ENCODE results near the gene NUDT14.

Gene NUDT14

DNA sequence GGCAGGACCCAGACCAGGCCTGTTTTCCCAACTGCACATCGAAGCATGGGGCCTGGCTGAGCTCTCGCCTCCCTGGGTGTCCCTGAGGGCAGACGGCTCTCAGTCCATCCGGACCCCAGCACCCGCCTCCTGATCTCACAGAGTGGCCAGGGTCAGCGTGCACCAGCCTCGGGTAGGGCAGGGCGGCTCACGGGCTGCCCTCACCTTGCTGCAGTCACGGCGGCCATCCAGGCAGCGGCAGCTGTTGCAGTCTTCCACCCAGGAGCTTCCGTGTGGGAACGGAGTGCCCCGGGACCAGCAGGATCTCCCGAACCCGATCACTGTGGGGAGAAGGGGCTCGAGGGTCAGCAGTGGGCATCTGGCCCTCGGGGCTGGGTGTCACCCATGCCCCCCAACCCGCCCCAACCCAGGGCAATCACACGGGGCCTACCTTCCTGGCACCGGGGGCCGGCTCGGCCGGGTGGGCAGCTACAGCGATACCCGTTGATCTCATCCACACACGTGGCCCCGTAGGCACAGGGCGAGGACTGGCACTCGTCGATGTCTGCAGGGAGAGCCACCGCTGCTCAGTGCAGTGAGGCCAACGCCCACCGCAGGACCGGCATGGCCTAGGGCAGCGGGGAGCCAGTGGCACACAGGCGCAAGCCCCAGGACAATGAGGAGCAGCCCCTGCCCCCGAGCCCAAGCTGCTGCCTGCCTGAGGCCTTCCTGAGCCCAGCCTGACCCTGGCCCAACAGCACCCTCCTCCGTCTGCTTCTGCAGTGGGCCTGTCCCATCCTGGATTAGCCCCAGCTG, 34.7 kb downstream of the NUDT14 start:
- Histone ChIP-seq H3K4me1 (ENCODE audit: control insufficient read depth, insufficient read depth, low read length) (no peaks in the 10 kb centered on the region), H3K27ac (ENCODE audit: extremely low read depth, low read depth, low read length) (no peak overlapping the region), H3K9me3 (ENCODE audit: control insufficient read depth, insufficient read depth, low read depth, low read length) (no peaks in the 10 kb centered on the region), H3K36me3 (ENCODE audit: control insufficient read depth in 2 of 2, insufficient read depth in 1 of 2, low read length in 2 of 2) (peaks cover 0 to 79% of the 10 kb centered on the region in 2 experiments; a peak in 1 of 3 replicates), H3K4me3 (ENCODE audit: low read depth, low read length) (no peak overlapping the region)
- ChIA-PET POLR2A (no interaction called here), CTCF (no interaction called here)
- TF ChIP-seq, protein P1, sequence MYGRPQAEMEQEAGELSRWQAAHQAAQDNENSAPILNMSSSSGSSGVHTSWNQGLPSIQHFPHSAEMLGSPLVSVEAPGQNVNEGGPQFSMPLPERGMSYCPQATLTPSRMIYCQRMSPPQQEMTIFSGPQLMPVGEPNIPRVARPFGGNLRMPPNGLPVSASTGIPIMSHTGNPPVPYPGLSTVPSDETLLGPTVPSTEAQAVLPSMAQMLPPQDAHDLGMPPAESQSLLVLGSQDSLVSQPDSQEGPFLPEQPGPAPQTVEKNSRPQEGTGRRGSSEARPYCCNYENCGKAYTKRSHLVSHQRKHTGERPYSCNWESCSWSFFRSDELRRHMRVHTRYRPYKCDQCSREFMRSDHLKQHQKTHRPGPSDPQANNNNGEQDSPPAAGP (tag by site-specific recombination; IDR thresholded peaks at IDR 0.05), result no peak
- TF ChIP-seq PRDM1 (tag by site-specific recombination; IDR thresholded peaks at IDR 0.05) (no peak), GLIS1 (tag by site-specific recombination; IDR thresholded peaks at IDR 0.05) (peak; percentile 13; the same call in 1 of the 2 replicates), ZNF654 (tag by site-specific recombination; IDR thresholded peaks at IDR 0.05; ENCODE audit: low read depth) (no peak), ZBTB6 (tag by site-specific recombination; IDR thresholded peaks at IDR 0.05) (no peak), ZNF19 (tag by site-specific recombination; IDR thresholded peaks at IDR 0.05; ENCODE audit: low read depth) (no peak), ZNF324 (tag by site-specific recombination; IDR thresholded peaks at IDR 0.05) (no peak), ZNF677 (tag by site-specific recombination; IDR thresholded peaks at IDR 0.05) (no peak), ZNF629 (tag by site-specific recombination; IDR thresholded peaks at IDR 0.05) (no peak), ZNF133 (tag by site-specific recombination; IDR thresholded peaks at IDR 0.05) (no peak), ZNF23 (tag by site-specific recombination; IDR thresholded peaks at IDR 0.05; ENCODE audit: borderline replicate concordance) (no peak), ZBTB8A (tag by site-specific recombination; IDR thresholded peaks at IDR 0.05) (no peak), ZNF350 (tag by site-specific recombination; IDR thresholded peaks at IDR 0.05) (no peak)
- TF ChIP-seq, protein P2, sequence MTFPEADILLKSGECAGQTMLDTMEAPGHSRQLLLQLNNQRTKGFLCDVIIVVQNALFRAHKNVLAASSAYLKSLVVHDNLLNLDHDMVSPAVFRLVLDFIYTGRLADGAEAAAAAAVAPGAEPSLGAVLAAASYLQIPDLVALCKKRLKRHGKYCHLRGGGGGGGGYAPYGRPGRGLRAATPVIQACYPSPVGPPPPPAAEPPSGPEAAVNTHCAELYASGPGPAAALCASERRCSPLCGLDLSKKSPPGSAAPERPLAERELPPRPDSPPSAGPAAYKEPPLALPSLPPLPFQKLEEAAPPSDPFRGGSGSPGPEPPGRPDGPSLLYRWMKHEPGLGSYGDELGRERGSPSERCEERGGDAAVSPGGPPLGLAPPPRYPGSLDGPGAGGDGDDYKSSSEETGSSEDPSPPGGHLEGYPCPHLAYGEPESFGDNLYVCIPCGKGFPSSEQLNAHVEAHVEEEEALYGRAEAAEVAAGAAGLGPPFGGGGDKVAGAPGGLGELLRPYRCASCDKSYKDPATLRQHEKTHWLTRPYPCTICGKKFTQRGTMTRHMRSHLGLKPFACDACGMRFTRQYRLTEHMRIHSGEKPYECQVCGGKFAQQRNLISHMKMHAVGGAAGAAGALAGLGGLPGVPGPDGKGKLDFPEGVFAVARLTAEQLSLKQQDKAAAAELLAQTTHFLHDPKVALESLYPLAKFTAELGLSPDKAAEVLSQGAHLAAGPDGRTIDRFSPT (tag by site-specific recombination; IDR thresholded peaks at IDR 0.05), result 0 out of 2 replicates have a peak, but pooled peaks have one; percentile 30
- TF ChIP-seq, protein P3, sequence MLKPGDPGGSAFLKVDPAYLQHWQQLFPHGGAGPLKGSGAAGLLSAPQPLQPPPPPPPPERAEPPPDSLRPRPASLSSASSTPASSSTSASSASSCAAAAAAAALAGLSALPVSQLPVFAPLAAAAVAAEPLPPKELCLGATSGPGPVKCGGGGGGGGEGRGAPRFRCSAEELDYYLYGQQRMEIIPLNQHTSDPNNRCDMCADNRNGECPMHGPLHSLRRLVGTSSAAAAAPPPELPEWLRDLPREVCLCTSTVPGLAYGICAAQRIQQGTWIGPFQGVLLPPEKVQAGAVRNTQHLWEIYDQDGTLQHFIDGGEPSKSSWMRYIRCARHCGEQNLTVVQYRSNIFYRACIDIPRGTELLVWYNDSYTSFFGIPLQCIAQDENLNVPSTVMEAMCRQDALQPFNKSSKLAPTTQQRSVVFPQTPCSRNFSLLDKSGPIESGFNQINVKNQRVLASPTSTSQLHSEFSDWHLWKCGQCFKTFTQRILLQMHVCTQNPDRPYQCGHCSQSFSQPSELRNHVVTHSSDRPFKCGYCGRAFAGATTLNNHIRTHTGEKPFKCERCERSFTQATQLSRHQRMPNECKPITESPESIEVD (tag by site-specific recombination; IDR thresholded peaks at IDR 0.05), result no peak
- TF ChIP-seq, protein P4, sequence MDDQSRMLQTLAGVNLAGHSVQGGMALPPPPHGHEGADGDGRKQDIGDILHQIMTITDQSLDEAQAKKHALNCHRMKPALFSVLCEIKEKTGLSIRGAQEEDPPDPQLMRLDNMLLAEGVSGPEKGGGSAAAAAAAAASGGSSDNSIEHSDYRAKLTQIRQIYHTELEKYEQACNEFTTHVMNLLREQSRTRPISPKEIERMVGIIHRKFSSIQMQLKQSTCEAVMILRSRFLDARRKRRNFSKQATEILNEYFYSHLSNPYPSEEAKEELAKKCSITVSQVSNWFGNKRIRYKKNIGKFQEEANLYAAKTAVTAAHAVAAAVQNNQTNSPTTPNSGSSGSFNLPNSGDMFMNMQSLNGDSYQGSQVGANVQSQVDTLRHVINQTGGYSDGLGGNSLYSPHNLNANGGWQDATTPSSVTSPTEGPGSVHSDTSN (CRISPR knock-in tag; IDR thresholded peaks at IDR 0.05), result no peak
- TF ChIP-seq, protein P5, sequence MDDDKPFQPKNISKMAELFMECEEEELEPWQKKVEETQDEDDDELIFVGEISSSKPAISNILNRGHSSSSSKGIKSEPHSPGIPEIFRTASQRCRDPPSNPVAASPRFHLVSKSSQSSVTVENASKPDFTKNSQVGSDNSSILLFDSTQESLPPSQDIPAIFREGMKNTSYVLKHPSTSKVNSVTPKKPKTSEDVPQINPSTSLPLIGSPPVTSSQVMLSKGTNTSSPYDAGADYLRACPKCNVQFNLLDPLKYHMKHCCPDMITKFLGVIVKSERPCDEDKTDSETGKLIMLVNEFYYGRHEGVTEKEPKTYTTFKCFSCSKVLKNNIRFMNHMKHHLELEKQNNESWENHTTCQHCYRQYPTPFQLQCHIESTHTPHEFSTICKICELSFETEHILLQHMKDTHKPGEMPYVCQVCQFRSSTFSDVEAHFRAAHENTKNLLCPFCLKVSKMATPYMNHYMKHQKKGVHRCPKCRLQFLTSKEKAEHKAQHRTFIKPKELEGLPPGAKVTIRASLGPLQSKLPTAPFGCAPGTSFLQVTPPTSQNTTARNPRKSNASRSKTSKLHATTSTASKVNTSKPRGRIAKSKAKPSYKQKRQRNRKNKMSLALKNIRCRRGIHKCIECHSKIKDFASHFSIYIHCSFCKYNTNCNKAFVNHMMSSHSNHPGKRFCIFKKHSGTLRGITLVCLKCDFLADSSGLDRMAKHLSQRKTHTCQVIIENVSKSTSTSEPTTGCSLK (tag by site-specific recombination; IDR thresholded peaks at IDR 0.05), result no peak

Data from HEK293 (cell line).